HepG2 (cell line): ENCODE measurements around the gene CC2D1A. TPM values are rescaled to one million over a fixed set of nuclear protein-coding genes. Genes with fewer than 3 reads are reported as not detected.

Experiments
- CHCHD3 ChIP-seq: sonication (generic); formaldehyde crosslinking; IDR thresholded peaks from 2 replicates; pipeline ENCODE4 v1.8.0; 2022; ENCODE audit warnings: mild to moderate bottlenecking, missing genetic modification reagents, moderate library complexity
- FOXA1 ChIP-seq, 2 experiments: fragments of 450-650 bp in 1 of 2; sonication (generic) in 1 of 2; formaldehyde crosslinking in 1 of 2; IDR thresholded peaks; 2 replicates each; pipeline versions ENCODE4 v1.4.0 to v1.6.1; 2016 to 2020; ENCODE audit warnings: missing genetic modification reagents in 1 of 2
- RFX1 ChIP-seq: fragments of 450-650 bp; IDR thresholded peaks from 2 replicates; pipeline ENCODE4 v1.6.1; 2017
- ZIK1 ChIP-seq: sonication (generic); formaldehyde crosslinking; IDR thresholded peaks from 2 replicates; pipeline ENCODE4 v1.5.0; 2020; ENCODE audit warnings: mild to moderate bottlenecking, low read depth, missing genetic modification reagents, borderline replicate concordance
- ZNF264 ChIP-seq: sonication (generic); formaldehyde crosslinking; IDR thresholded peaks from 2 replicates; pipeline ENCODE4 v1.4.0; 2020; ENCODE audit warnings: missing genetic modification reagents
- ZNF670 ChIP-seq: sonication (generic); formaldehyde crosslinking; IDR thresholded peaks from 2 replicates; pipeline ENCODE4 v1.8.0; 2022; ENCODE audit warnings: mild to moderate bottlenecking, missing genetic modification reagents, borderline replicate concordance
- polyA plus RNA-seq, 8 experiments: library from polyadenylated mRNA; depleted of rRNA in 3 of 8; stranded (reverse) in 7 of 8; unstranded in 1 of 8; fragments of >200 nt; fragmentation: Illumina TruSeq in 4 of 8; extraction: Trizol in 4 of 8; gene quantifications; 2 replicates each; pipeline versions ENCODE4 v1.2.1 to v1.2.3, GENCODE V29; 2011 to 2016; ENCODE audit warnings: low read depth in 4 of 8, missing spikeins in 1 of 8, mixed read lengths in 1 of 8; ENCODE audit not compliant: insufficient read depth in 1 of 8
- total RNA-seq, 5 experiments: library from RNA; depleted of rRNA; stranded (reverse); fragments of >200 nt; fragmentation: Illumina TruSeq; extraction: Trizol; gene quantifications; 2 replicates each; pipeline ENCODE4 v1.2.3, GENCODE V29; 2016; ENCODE audit warnings: low read depth in 1 of 5
- TF ChIP-seq, protein P1 (sequence below): sonication (generic); formaldehyde crosslinking; conservative IDR thresholded peaks from 2 replicates; pipeline ENCODE4 v1.4.0; 2020; ENCODE audit warnings: missing genetic modification reagents
- TF ChIP-seq, protein P2 (sequence below): IDR thresholded peaks from 2 replicates; pipeline ENCODE4 v1.6.1; 2016; ENCODE audit warnings: low read depth
- TF ChIP-seq, protein P3 (sequence below): sonication (generic); formaldehyde crosslinking; IDR thresholded peaks from 2 replicates; pipeline ENCODE4 v1.5.1; 2020; ENCODE audit warnings: mild to moderate bottlenecking, missing genetic modification reagents, borderline replicate concordance
- TF ChIP-seq, protein P4 (sequence below): IDR thresholded peaks from 2 replicates; pipeline ENCODE4 v1.6.1; 2012; ENCODE audit warnings: low read length, improper control_type of control experiment
- TF ChIP-seq, protein P5 (sequence below), 2 experiments: sonication (generic) in 1 of 2; formaldehyde crosslinking in 1 of 2; IDR thresholded peaks; 2 replicates each; pipeline versions ENCODE4 v1.6.1 to v1.9.0; 2014 to 2022; ENCODE audit warnings: antibody characterized with exemption in 1 of 2, borderline replicate concordance in 1 of 2, inconsistent platforms in 1 of 2, low read depth in 1 of 2, missing genetic modification reagents in 1 of 2

The CC2D1A gene
- total and polyA plus RNA-seq, 2 of the 13 experiments (the other 11 are each of a cell fraction or from before 2014, with no cell fraction given): 9.7 to 11.5 TPM

DNA sequence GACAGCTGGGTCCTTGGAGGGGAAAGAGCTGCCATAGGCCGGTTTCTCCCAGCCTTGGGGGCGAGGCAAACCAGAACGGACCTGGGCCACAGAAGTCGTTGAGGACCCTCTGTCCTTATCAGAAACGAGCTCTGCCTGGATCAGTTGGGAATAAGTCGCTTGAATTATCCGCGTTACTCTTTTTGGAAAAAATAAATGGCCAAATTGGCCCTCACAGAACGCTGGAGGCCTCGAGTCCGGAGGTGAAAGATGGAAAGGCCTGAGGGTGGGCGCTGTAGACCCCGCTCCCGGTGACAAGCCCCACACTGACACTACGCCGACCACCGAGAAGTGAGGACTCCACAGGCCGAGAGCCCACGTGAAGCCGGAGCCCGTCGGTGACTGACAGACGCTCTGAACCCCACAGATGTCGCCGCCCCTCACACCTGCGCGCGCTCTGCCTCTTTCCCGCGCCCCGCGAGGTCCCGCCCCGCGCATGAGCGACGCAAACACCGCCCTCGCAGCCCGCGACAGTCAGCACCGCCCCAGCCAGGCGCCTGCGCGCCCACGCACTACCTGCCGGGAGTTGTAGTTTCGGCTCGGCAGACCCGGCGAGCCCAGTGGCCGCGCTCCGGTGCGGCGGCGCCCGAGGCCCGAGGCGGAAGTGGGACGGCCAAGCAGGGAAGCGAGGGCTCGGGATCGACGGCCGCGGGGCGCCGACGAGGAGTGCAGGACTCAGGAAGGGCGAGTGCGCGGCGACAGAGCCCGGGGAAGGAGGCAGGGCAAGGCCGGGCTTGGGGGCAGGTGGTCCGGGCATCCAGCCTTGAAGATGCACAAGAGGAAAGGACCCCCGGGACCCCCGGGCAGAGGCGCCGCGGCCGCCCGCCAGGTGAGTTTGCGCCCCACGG, at the start of gene CC2D1A, which contains the start of gene BRME1 (continued):
- TF ChIP-seq, protein P1, sequence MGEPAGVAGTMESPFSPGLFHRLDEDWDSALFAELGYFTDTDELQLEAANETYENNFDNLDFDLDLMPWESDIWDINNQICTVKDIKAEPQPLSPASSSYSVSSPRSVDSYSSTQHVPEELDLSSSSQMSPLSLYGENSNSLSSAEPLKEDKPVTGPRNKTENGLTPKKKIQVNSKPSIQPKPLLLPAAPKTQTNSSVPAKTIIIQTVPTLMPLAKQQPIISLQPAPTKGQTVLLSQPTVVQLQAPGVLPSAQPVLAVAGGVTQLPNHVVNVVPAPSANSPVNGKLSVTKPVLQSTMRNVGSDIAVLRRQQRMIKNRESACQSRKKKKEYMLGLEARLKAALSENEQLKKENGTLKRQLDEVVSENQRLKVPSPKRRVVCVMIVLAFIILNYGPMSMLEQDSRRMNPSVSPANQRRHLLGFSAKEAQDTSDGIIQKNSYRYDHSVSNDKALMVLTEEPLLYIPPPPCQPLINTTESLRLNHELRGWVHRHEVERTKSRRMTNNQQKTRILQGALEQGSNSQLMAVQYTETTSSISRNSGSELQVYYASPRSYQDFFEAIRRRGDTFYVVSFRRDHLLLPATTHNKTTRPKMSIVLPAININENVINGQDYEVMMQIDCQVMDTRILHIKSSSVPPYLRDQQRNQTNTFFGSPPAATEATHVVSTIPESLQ: 0 out of 2 replicates have a peak, but pooled peaks have one; percentile 76
- TF ChIP-seq, protein P2, sequence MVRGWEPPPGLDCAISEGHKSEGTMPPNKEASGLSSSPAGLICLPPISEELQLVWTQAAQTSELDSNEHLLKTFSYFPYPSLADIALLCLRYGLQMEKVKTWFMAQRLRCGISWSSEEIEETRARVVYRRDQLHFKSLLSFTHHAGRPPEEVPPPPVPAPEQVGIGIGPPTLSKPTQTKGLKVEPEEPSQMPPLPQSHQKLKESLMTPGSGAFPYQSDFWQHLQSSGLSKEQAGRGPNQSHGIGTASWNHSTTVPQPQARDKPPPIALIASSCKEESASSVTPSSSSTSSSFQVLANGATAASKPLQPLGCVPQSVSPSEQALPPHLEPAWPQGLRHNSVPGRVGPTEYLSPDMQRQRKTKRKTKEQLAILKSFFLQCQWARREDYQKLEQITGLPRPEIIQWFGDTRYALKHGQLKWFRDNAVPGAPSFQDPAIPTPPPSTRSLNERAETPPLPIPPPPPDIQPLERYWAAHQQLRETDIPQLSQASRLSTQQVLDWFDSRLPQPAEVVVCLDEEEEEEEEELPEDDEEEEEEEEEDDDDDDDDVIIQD: no peak
- TF ChIP-seq, protein P3, sequence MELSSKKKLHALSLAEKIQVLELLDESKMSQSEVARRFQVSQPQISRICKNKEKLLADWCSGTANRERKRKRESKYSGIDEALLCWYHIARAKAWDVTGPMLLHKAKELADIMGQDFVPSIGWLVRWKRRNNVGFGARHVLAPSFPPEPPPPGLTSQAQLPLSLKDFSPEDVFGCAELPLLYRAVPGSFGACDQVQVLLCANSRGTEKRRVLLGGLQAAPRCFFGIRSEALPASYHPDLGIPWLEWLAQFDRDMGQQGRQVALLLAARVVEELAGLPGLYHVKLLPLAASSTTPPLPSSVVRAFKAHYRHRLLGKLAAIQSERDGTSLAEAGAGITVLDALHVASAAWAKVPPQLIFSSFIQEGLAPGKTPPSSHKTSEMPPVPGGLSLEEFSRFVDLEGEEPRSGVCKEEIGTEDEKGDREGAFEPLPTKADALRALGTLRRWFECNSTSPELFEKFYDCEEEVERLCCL (CRISPR knock-in tag): 0 out of 2 replicates have a peak, but pooled peaks have one; percentile 40
- TF ChIP-seq RFX1 (no peak), ZNF670 (CRISPR knock-in tag) (peak; percentile 73; the same call in 1 of the 2 replicates), FOXA1 (IDR thresholded peaks at IDR 0.05) (no peak), FOXA1 (CRISPR knock-in tag; IDR thresholded peaks at IDR 0.05) (peak; percentile 48; the same call in 1 of the 2 replicates), ZIK1 (CRISPR knock-in tag) (peak; percentile 93), CHCHD3 (CRISPR knock-in tag) (peak; percentile 79; the same call in 1 of the 2 replicates), ZNF264 (no peak)
- TF ChIP-seq, protein P4, sequence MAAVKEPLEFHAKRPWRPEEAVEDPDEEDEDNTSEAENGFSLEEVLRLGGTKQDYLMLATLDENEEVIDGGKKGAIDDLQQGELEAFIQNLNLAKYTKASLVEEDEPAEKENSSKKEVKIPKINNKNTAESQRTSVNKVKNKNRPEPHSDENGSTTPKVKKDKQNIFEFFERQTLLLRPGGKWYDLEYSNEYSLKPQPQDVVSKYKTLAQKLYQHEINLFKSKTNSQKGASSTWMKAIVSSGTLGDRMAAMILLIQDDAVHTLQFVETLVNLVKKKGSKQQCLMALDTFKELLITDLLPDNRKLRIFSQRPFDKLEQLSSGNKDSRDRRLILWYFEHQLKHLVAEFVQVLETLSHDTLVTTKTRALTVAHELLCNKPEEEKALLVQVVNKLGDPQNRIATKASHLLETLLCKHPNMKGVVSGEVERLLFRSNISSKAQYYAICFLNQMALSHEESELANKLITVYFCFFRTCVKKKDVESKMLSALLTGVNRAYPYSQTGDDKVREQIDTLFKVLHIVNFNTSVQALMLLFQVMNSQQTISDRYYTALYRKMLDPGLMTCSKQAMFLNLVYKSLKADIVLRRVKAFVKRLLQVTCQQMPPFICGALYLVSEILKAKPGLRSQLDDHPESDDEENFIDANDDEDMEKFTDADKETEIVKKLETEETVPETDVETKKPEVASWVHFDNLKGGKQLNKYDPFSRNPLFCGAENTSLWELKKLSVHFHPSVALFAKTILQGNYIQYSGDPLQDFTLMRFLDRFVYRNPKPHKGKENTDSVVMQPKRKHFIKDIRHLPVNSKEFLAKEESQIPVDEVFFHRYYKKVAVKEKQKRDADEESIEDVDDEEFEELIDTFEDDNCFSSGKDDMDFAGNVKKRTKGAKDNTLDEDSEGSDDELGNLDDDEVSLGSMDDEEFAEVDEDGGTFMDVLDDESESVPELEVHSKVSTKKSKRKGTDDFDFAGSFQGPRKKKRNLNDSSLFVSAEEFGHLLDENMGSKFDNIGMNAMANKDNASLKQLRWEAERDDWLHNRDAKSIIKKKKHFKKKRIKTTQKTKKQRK: no peak
- TF ChIP-seq, protein P5, sequence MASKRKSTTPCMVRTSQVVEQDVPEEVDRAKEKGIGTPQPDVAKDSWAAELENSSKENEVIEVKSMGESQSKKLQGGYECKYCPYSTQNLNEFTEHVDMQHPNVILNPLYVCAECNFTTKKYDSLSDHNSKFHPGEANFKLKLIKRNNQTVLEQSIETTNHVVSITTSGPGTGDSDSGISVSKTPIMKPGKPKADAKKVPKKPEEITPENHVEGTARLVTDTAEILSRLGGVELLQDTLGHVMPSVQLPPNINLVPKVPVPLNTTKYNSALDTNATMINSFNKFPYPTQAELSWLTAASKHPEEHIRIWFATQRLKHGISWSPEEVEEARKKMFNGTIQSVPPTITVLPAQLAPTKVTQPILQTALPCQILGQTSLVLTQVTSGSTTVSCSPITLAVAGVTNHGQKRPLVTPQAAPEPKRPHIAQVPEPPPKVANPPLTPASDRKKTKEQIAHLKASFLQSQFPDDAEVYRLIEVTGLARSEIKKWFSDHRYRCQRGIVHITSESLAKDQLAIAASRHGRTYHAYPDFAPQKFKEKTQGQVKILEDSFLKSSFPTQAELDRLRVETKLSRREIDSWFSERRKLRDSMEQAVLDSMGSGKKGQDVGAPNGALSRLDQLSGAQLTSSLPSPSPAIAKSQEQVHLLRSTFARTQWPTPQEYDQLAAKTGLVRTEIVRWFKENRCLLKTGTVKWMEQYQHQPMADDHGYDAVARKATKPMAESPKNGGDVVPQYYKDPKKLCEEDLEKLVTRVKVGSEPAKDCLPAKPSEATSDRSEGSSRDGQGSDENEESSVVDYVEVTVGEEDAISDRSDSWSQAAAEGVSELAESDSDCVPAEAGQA (IDR thresholded peaks at IDR 0.05; ENCODE audit: low read depth): no peak; the same call in none of the 2 replicates
- TF ChIP-seq, protein P5 (CRISPR knock-in tag; IDR thresholded peaks at IDR 0.05; ENCODE audit: borderline replicate concordance): peak; percentile 73; the same call in 1 of the 2 replicates
